HG03439 (cell line): Measurements from ENCODE around the gene RAB1A.
A peak's percentile ranks its signal among the peaks of the same experiment; 100 is the strongest.
"Not testable (repeated sequence)": the region's sequence is repeated elsewhere in the genome, so short reads cannot be mapped to it uniquely, and the experiment has no call there.

Source experiments
- ATAC-seq: cut with Tn5 transposase; IDR thresholded peaks from one replicate; pipeline ENCODE4 v1.9.1; 2021; ENCODE audit warnings: mild to moderate bottlenecking, moderate library complexity; ENCODE audit not compliant: unreplicated experiment

Gene RAB1A

GRCh38 chr2:65137197-65137775, 7.4 kb upstream of the RAB1A start:
- ATAC-seq, result no peak

DNA sequence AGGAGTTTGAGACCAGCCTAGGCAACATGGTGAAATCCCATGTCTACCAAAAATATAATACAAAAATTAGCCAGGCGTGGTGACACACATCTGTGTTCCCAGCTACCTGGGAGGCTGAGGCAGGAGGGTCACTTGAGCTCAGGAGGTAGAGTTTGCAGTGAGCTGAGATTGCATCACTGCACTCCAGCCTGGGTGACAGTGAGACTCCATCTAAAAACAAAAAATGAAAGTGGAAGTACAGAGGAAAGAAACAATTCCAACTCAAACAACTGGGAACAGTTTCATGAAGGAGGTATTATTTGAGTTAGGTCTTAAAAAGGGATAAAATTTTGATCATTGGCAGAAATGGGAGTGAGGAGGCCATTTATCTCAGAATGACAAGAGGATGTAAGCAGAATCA, 6.3 kb upstream of the RAB1A start:
- ATAC-seq, result no peak

GRCh38 chr2:65134158-65134557, 4.3 kb upstream of the RAB1A start:
- no peak for ATAC-seq

GRCh38 chr2:65133626-65134025, 3.7 kb upstream of the RAB1A start:
- ATAC-seq, result no peak

DNA sequence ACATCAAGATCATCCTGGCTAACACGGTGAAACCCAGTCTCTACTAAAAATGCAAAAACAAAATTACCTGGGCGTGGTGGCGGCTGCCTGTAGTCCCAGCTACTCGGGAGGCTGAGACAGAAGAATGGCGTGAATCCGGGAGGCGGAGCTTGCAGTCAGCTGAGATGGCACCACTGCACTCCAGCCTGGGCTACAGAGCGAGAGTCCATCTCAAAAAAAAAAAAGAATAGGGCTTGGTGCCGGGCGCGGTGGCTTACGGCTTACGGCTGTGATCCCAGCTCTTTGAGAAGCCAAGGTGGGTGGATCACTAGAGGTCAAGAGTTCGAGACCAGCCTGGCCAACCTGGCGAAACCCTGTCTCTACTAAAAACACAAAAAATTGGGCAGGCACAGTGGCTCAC, 3.0 kb upstream of the RAB1A start:
- not testable (repeated sequence) for ATAC-seq

DNA sequence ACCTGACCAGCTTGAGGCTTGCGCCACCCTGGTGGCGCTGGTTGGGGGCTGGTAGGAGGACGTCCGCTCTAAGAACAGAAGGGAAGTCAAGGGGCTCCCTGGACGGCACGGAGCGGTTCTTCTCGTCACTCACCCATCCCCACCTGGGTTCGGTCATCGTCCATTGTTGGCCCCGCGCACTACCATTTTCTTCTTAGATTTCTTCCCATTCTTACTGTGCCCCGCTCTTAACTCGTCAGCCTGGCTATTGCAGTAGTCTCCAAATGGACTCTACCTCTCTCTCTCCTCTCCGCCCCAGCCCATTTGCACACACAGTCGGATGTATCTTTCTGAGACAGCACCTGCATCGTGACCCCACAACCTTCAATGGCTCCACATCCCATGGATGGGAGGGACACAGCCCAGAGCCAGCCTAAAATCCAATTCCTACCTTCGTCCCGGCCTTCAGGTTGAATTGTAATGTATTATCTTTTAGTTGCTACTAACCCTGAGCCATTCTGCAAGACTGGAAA, 814 bp upstream of the RAB1A start:
- peak; percentile 28 for ATAC-seq

- peak; percentile 2 for ATAC-seq
Measured at GRCh38 chr2:65129286-65129825, 550 bp downstream of the RAB1A start.

DNA sequence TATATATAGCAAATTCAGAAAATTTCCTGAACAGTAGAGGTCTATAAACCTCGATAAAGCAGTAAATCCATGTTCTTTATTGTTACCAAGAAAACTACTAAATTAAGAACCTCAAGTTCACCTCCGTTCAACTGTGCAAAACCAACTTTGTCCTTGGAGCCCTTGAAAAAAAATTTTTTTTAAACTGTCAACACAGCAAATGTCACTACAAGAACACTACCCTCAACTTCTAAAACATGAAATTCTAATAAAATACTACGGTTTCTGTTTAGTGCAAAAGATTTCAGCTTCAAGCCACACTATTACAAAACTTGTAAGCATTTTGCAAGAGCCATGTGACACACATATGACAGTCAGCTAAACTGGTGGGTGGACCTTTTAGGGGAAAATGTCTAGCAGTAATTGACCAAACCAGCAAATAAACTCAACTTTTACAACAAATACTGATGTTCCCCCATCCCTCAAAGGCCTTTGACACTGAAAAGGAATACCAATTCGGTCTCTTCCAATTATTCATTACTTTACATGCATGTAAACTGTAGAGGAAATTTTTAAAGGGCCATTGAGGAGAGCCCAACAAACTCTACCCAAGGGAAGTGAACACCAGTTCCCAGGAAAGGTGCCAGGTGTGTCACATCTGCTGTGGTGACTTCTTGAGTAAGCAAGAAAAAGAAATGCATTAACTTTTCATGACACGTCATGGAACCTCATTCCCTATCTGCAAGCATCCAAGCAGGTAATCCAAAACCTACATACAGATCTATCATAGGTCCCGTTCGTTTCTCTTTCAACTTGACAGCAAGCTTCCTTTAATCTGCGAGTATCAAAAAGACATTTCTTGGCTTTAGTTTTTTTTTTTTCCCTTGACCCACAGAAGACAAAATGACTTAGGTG, 1.4 kb downstream of the RAB1A start:
- no peak for ATAC-seq

DNA sequence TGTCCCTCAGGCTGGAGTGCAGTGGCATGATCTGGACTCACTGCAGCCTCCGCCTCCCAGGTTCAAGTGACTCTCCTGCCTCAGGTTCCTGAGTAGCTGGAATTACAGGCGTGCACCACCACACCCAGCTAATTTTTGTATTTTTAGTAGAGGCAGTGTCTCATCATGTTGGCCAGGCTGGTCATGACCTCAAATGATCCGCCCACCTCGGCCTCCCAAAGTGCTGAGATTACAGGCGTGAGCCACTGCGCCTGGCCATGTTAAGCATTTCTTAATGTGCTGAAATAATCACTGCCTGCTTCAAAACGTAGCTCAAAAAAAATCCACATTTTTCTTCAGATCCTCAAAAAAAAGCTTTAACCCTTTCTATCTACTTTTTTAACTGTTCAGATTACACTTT, 4.4 kb downstream of the RAB1A start:
- ATAC-seq, result not testable (repeated sequence)

DNA sequence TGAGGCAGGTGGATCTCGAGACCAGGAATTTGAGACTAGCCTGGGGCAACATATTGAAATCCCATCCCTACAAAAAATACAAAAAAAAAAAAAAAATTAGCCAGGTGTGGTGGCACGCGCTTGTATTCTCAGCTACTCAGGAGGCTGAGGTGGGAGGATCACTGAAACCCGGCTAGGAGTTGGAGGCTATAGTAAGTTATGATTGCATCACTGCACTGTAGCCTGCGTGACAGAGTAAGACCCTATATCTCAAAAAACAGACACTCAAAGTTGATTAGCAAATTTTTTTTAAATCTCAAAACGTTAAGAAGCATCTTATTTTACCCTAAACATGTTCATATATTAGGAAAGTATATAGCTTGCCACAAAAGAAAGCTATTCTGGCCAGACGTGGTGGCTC, 7.6 kb downstream of the RAB1A start:
- no peak for ATAC-seq

- ATAC-seq, result no peak
Measured at GRCh38 chr2:65120990-65121693, 8.8 kb downstream of the RAB1A start.

- ATAC-seq, result no peak
Measured at GRCh38 chr2:65116645-65117044, 13.3 kb downstream of the RAB1A start.

DNA sequence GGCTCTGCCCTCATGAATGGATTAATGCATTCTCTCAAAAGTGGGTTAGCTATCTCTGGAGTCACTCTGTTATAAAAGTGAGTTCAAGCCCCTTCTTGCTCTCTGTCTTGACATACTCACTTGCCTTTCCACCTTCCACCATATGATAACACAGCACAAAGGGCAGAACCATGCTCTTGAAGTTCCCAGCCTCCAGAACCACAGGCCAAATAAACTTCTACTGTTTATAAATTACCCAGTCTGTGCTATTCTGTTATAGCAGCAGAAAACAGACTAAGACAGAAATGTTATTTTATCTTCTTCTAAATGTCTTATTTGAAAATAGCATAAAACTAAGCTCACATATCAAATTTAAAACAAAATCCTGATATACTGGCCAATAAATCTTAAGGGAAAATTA, 15.0 kb downstream of the RAB1A start:
- no peak for ATAC-seq

DNA sequence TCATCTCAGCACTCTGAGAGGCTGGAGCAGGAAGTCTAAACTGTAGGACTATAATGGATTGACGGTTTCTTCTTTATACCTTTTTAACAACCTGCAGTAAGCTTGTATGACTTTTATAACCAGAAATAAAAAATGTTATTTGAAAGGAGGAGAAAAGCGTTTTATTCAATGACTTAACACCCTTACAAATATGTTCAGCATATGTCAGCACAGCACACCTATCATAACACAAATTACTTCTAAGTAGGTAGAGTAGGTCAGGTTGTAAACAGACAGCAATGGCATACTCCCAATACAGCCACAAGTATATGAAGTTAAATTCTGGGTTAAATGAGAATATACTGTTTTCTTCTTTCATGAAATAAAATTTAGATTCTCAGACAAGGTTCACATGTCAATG, 16.1 kb downstream of the RAB1A start:
- ATAC-seq, result no peak

GRCh38 chr2:65113229-65113628, 16.7 kb downstream of the RAB1A start:
- ATAC-seq, result no peak

DNA sequence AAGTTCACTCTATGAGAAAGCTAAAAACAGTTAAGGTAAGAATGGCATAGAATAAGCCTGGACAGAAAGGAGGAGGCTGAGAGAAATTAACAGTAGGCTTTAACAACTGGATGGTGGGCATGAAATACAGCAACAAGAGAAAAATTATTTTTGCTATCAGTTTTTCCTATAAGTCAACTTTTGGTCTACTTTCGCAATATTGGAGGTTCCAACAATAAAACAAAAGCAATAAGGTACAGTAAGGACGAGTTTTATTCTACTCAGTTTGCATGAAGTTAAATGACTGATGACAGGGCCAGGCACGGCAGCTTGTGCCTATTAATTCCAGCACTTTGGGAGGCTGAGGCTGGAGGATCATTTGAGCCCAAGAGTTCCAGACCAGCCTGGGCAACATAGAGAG, 17.3 kb downstream of the RAB1A start:
- ATAC-seq, result no peak

DNA sequence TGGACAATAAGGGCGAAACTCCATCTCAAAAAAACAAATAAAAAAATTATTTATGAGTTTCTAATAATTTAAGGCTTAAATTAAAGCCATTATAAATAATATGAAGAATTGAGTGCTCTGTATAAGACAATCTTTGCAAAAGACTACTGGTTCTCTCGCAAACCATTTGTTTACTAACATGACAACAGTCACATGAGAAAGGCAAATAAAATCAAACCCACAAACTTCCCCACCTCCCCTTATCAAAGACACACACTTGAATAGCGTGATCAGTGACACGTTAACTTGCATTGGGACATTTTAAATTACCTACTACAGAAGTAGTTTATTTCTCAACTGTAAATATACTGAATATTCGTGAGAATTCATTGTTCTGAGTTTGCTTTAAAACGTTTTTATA, 21.1 kb downstream of the RAB1A start:
- ATAC-seq, result no peak

DNA sequence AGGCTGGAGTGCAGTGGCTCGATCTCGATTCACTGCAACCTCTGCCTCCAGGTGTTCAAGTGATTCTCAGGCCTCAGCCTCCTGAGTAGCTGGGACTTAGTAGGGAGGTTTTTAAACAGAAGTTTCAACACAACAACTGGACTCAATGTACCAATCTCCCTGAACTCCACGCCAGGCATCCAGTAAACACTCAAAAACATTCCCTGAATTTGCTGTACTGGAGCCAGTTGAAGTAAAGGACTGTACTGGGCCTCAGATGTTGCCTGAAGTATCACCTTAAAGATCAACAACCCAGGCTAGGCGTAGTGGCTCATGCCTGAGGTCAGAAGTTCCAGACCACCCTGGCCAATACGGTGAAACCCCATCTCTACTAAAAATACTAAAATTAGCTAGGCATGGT, 22.4 kb downstream of the RAB1A start:
- no peak for ATAC-seq

DNA sequence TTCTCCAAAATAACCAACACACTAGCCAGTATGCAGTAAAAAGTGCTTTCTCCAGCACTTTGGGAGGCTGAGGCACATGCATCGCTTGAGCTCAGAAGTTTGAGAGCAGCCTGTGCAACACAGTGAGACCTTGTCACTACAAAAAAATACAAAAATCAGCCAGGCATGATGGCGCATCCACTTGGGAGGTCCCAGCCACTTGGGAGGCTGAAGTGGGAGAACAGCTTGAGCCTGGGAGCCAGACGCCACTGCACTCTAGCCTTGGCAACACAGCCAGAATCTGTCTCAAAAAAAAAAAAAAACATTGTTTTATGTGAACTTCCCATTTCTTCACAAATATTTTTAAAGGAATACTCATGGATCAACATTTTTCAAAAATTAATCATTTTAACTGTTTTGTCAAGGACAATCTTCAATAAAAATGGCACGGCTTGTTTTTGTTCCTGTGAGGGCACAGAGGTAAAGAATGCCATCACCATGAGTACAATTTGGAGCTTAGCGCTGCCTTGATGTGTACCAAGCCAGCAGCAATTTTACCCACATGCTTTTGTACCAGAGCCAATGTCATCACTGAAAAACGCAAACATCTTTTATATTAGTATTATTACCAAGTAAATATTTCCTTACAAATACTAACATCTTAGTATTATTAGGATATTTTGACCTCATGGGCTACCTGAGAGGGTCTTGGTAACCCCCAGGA, 26.7 kb downstream of the RAB1A start:
- ATAC-seq, result no peak

GRCh38 chr2:65101071-65101470, 28.8 kb downstream of the RAB1A start:
- no peak for ATAC-seq

DNA sequence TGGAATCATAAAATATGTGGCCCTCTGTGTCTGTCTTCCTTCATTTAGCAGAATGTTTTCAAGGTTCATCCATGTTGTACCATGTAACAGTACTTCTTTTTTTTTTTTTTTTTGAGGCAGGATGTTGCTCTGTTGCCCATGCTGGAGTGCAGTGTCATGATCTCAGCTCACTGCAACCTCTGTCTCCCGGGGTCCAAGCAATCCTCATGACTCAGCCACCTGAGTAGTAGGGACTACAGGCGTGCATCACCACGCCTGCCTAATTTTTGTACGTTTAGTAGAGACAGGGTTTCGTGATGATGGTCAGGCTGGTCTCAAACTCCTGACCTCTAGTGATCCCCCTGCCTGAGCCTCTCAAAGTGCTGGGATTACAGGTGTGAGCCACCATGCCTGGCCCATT, 31.2 kb downstream of the RAB1A start:
- no peak for ATAC-seq
